GM19328 (cell line): Measurements from ENCODE around the gene ZC2HC1B.
"Not testable (repeated sequence)": the region's sequence is repeated elsewhere in the genome, so short reads cannot be mapped to it uniquely, and the experiment has no call there.

Experiments
- ATAC-seq: cut with Tn5 transposase; IDR thresholded peaks from one replicate; pipeline ENCODE4 v1.9.1; 2021; ENCODE audit warnings: mild to moderate bottlenecking, moderate library complexity; ENCODE audit not compliant: unreplicated experiment

Gene ZC2HC1B, protein sequence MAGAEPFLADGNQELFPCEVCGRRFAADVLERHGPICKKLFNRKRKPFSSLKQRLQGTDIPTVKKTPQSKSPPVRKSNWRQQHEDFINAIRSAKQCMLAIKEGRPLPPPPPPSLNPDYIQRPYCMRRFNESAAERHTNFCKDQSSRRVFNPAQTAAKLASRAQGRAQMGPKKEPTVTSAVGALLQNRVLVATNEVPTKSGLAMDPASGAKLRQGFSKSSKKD

DNA sequence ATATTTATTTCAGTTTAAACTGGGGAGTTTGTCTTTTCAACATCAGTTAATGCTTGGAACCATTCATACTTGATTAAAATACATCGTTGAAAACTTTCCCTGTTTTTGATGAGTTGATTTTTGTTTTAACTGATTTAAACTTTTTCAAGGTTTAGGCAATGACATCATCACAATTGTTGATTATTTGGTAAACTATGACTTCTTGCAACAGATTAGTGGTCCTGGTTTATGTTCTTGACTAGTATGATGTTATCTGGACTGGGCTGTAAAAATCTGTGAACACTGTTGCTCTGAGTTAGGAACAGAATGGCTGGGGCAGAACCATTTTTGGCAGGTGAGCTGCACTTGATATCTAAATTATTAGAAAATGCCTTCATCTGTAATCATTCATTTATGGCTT, at the start of gene ZC2HC1B:
TSS of gene ZC2HC1B (plus strand) at position 241 of the 400 bp plus-strand sequence. CDS start at position 307, 66 bp downstream.
- ATAC-seq = no peak

DNA sequence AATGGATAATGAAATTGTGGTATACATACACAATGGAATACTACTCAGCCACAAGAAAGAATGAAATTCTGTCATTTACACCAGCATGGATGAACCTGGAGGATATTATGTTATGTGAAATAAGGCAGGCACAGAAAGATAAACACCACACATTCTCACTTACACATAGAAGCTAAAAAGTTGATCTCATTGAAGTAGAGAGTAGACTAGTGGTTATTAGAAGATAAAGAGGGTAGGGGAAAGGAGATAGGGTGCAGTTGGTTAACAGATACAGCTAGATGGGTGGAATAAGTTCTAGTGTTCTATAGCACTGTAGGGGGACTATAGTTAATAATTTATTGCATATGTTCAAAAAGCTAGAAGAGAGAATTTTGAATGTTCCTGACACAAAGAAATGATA, 46.7 kb upstream of the ZC2HC1B start:
- ATAC-seq = no peak

DNA sequence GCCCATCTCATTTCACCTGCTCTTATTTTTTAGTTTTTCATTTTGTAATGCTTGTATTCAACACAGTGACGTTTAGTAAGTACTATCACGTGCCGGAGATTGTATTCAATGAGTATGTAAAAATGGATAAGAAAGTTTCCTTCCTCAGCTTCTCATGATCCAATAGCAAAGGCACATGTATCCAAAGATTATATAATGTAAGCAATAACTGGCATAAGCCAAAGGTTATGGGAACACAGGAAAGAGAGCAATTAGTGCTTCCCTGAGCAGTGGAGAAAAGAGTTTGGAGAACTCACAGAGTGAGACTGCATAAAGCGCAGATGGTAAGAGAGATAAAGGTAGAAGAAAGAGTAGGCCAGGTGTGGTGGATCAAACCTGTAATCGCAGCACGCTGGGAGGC, 42.9 kb upstream of the ZC2HC1B start:
- ATAC-seq = no peak

DNA sequence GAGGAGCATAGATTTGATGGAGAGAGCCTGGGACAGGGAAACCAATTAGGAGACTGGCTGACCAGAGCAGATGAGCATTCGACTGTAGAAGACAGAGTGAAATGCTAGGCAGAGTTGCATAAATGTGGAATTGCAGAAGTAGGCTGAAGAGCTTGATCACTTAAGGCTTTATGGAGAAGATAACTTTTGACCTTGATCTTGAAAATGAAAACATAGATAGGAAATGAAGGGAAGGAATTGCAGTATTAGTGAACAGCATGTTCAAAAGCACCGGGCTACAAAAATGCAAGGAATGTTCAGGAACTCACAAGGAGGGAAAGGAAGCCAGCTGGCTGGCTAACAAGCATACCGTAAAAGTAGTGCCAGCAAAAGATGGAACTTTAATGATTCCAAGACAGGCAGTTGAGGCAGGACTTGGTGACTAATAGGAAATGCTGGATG, 41.7 kb upstream of the ZC2HC1B start:
- ATAC-seq = no peak

DNA sequence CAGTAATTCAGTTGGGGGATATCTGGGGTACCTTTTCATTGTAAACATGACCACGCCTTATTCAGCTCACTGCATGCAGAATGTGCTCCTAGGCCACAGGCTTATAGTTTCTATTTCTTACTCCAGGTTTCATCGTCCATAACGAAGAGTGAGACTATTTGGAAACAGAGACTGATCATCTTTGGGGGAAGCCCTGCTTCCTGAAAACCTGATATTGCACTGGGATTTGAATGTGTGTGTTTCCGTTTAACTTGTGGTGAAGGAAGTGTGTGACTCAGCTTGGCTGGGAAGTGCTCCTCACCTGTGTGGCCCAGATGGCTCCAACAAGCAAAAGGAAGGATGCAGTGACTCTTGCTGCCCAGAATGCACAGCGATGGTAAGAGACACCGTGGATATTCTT, 40.7 kb upstream of the ZC2HC1B start:
- ATAC-seq = no peak

DNA sequence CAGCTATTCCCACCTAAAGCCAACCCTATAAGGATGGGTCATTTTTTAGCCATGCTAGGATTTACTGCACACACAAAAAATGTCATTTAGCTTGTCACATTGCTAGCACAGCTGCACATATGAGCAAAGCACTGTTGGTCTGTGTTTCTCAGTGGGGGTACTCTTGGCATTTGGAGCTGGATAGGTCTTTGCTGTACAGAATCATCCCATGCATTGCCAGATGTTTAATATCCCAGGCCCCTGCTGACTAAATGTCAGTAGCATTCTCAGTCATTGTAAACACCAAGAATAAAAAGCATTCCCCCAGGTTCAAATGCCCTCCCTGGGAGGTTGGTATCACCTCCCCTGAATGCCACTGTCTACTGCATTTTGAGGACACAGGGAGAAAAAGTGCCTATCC, 35.7 kb upstream of the ZC2HC1B start:
- ATAC-seq = no peak

DNA sequence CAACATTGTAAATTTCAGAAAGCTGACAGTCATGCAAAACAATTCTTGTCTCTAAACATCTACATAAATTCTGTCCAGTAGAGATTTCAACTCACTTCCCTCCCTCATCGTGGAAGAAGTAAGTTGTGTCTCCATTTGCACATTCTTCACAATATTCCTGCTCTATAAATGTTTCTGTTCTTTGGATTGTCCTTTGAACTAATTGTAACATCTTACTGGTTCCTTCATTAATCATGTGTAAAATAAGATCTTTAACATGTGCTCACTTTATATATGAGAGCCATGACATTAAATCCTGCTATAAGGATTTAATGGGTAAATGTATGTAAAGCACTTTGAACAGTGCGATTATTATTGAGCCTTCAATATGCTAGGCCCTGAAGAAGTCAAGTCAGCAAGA, 28.1 kb upstream of the ZC2HC1B start:
- ATAC-seq = no peak

DNA sequence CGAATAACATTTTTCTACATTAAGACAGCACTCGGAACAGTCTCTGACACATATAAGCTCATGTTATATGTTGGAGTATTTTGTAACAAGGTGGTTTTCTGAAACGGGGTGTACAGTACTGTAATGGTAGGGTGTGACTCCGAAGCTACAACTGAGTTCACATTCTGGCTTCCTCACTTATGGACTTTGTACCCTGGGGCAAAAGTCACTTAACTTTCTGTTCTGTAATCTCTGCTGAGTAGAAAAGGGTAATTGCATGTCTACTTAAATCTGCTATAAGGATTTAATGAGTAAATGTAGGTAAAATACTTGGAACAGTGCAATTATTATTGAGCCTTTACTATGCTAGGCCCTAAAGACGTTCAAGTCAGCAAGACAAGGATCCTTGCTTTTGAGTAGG, 25.9 kb upstream of the ZC2HC1B start:
- ATAC-seq = no peak

DNA sequence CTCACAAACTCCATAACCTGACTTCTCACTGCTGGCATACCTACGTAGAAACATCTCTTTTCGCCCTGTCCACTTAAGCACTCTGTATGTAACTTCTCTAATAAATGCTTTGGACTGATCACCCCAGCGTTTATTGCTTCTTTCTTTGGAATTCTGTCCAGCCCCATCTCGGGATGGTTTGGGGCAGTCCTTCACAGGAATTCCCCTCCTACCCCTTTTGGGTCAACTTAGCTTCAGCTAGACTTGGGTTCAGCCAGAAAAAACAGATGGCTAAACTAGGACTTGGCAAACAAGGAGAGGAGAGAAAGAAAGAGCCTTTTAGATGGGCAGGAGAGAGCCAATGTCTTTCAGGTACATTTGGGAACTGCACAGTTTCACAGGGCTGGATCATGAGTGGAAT, 25.1 kb upstream of the ZC2HC1B start:
- no peak for ATAC-seq

DNA sequence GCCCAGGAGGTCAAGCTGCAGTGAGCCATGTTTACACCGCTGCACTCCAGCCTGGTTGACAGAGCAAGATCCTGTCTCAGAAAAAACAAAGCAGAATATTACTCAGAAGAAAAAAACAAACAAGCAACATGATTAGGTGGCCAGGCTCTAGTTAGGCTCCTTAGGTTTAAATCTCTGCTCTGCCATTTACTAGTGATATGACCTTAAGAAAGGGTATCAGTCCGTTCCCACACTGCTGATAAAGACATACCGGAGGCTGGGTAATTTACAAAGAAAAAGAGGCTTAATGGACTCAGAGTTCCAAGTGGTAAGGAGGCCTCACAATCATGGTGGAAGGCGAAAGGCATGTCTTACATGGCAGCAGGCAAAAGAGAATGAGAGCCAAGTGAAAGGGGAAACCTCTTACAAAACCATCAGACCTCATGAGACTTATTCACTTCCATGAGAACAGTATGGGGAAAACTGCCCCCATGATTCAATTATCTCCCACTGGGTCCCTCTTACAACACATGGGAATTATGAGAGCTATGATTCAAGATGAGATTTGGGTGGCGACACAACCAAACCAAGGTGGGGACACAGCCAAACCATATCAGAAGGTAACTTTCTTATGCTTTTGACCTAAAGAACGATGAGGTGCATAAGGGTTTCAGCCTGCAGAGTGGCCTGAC, 23.5 kb upstream of the ZC2HC1B start:
- ATAC-seq = no peak

DNA sequence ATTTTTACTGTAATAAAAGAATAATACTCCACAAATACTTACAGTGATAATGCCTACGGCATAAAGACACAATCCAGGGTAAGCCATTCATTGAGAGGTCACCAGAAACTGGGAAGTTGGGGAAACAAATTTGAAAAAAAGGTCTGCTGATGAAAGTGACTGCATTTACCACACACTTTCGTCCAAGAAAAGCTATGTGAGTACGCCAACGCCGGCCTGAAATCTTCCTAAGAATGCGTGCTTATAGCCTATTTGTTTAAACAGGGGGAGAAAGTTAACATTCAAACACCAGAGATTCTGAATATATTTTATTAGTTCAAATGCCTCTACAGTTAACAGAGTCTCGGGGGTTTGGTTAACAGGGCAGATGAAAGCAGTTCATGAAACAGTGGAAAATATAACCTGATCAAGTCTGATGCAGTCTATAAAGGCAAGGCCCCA, 21.8 kb upstream of the ZC2HC1B start:
- no peak for ATAC-seq

DNA sequence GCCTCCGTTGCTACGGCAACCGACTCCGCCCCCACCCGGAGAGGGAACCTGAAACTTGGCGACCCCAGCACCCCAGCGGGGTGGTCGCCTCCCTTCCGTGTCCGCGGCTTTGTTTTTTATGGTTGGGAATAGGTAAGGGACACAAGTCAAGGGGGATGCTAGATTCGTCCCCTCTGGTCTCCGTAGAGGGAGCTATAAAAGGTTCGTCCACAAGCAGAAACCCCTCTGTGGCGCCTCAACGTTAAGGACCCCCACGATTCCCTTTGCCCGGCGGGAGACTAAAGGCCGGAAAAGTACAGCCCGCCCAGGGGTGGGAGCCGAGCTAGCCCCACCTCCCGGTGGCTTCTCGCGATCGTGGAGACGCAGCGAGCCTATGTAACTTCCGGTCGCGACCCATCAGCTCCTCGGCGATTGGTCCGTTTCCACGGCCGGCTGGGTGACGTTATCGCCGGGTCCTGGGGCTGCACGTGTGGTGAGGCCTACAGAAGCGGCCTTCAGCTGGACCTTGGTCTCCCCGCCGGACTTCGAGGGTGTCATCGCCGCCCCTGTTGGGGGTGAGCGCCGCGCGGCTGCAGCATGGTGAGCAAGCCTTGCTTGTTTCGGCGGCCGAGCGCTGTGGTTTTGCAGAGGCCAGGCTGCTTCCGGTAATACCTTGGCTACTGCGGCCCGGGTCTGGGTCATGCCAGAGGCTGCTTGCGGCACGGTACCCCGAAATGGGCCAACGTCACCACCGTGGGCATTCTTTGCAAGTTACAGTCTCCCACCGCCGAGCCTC, 21.2 kb upstream of the ZC2HC1B start, which contains the start of gene LTV1:
TSS of gene LTV1 (plus strand) at position 437 of the 775 bp plus-strand sequence. CDS start at position 577, 140 bp downstream.
- peak; percentile 100 for ATAC-seq

DNA sequence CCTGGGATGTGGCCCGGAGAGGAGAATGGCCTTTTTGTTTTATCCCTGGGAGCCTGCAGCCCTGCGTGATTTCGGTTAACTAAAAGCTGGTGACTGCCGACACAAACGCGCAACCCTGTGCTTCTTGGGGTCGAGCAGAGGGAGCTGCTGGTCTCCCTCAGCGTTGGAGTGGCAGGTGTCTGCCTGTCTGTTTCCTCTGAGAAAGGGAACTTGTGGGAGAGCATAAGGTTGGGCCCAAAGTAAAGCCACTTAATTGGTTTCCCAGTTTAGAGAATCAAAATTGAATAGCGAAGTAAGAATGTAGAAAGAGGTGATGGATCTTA, 20.6 kb upstream of the ZC2HC1B start:
- no peak for ATAC-seq

DNA sequence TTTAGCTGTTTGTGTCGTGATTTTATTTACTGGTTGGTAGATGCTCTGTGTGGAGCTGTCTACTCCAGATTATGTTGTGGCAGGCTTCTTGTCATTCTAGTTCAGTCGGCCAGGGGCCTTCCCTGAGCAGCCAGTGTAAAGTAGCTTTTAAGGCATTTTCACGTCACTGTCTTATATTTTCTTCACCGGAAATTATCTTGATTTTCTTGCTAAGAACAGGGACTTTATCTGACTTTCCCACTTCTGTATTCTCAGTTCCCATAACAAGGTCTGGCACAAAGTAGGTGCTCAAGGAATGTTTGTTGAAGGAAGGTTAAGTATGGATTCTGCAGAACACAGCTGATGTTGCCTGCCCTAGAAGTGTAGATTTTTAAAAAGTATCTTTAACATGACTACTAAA, 20.3 kb upstream of the ZC2HC1B start:
- ATAC-seq = no peak

DNA sequence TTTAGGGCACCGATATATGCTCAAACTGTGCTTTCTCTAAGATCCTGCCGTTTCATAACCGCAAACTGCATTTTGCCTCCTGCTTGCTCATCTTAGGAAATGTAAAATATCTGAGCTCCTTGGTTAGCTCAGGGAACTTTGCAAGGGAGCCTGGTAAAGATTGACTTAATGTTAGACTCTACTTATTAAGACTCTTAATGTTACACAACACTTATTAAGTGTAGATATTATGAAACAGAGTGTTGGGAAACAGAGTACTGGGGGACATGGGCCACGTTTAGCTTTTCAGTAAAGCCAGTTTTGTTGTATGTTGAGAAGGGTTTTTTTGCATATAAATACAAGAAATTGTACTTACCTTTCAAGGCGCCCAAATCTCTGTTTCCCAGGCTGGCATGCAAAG, 19.2 kb upstream of the ZC2HC1B start:
- ATAC-seq = no peak

DNA sequence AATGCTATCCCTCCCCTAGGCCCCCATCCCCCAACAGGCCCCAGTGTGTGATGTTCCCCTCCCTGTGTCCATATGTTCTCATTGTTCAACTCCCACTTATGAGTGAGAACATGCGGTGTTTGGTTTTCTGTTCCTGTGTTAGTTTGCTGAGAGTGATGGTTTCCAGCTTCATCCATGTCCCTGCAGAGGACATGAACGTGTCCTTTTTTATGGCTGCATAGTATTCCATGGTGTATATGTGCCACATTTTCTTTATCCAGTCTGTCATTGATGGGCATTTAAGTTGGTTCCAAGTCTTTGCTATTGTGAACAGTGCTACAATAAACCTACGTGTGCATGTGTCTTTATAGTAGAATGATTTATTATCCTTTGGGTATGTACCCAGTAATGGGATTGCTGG, 12.6 kb upstream of the ZC2HC1B start:
- ATAC-seq = not testable (repeated sequence)

DNA sequence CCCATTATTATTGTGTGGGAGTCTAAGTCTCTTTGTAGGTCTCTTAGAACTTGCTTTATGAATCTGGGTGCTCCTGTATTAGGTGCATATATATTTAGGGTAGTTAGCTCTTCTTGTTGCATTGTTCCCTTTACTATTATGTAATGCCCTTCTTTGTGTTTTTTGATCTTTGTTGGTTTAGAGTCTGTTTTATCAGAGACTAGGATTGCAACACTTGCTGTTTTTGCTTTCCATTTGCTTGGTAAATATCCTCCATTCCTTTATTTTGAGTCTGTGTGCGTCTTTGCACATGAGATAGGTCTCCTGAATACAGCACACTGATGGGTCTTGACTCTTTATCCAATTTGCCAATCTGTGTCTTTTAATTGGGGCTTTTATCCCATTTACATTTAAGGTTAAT, 9.2 kb upstream of the ZC2HC1B start:
- not testable (repeated sequence) for ATAC-seq

DNA sequence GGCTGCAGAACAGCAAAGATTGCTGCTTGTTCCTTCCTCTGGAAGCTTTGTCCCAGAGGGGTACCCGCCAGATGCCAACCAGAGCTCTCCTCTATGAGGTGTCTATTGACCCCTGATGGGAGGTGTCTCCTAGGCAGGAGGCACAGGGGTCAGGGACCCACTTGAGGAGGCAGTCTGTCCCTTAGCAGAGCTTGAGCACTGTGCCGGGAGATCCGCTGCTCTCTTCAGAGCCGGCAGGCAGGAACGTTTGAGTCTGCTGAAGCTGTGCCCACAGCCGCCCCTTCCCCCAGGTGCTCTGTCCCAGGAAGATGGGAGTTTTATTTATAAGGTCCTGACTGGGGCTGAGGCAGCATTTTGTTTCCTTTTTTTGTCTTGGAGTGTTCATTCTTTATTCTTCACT, 7.5 kb upstream of the ZC2HC1B start:
- ATAC-seq = not testable (repeated sequence)

DNA sequence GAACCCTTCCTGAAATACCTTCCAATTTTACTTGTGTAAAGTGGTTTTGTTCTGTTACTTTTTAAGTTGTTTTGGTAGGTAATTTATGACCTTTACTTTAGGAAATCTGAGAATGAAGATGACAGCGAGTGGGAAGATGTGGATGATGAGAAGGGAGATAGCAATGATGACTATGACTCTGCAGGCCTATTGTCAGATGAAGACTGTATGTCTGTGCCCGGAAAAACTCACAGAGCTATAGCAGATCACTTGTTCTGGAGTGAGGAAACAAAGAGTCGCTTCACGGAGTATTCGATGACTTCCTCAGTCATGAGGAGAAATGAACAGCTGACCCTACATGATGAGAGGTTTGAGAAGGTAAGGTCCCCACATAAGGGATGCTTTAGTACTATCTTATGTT, 6.6 kb upstream of the ZC2HC1B start:
- no peak for ATAC-seq

DNA sequence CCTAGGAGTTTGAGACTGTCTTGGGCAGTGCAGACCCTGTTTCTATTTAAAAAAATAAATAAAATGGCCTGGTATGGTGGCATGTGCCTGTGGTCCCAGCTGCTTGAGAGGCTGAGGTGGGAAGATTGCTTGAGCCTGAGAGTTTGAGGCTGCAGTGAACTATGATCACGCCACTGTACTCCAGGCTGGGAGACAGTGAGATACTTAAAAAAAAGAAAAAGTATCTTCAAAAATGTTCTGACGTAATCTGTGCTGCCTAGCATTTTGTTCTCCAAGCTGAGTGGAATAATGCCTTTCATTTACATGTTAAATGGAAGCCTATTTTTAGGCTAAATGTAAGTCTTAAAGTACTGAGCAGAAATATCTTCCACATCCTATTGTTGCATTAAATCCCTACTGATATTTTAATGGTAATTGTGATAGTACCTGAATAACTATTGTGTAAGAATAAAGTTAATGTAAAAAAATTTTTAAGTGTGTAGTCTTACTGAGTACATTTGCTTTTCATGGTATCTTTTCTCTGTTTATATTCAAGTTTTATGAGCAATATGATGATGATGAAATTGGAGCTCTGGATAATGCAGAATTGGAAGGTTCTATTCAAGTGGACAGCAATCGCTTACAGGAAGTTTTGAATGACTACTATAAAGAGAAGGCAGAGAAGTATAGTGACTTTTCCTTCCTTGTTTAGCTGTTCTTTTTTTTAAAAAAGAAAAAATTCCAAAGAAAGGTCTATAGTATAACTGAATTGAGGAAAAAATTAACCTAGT, 4.2 kb upstream of the ZC2HC1B start:
- ATAC-seq = no peak

DNA sequence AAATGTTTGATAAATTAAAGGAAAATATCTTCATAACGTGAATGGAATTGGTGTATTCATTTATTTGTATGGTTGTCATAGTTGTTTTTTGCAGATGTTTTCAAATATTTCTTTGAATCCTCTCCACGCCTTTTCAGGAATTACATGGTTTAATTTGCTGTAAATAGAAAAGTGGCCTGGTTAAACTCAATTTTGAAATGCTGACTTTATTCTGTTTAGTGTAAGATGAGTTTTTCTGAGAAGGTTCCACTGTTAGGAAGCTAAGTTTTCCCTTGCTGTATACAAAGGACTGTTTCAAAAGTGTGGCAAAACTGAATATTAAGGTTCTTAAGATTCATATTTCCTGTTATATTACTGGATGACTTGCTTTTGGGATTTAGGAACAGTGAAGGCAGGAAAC, 503 bp upstream of the ZC2HC1B start:
- ATAC-seq = no peak
